ENCODE measurements around the gene OR10K2. TPM values are rescaled to one million over a fixed set of nuclear protein-coding genes. Genes with fewer than 3 reads are reported as not detected.

Gene OR10K2
- total RNA-seq, 2 donors from 2014 or later = not detected

DNA sequence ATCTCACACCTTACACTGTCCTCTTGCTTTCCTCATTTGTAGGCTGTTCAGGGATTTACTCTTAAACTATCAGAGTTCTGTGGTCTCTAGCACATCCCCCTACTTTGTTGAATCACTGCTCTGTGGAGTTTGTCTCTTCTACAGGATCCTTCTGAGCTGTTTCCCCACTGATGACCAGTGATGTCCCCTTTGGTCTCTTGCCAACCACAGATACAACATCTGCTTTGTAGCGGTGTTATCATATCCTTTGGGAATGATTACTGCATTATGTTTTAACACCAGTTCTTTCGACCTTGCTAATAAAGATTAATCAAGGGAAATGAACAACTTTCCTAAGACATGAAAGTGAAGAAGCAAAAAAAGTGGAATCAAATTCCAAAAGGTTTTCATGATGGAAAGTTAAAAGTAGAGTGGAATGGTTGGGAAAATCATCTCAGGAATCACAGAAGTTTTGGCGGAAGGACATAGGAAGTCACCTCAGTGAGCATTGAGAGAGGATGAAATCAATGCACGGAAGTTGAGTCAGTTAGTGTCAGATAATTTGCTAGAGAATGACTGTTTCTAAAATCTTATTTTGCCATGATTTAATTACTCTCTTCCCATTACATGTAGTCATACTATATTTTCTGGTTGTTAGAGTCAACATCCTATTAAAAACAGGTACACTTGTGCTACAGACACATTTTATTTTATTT, 11.2 kb downstream of the OR10K2 start:
- H3K9me3 ChIP-seq = no peaks in the 10 kb centered on the region
- DNase-seq (ENCODE audit: low spot score) = no peak
- H3K27me3 ChIP-seq = no peaks in the 10 kb centered on the region
- H3K27ac ChIP-seq = no peak overlapping the region
- H3K4me1 ChIP-seq = no peaks in the 10 kb centered on the region
- no peaks in the 10 kb centered on the region for H3K36me3 ChIP-seq
- TF ChIP-seq, protein P1, sequence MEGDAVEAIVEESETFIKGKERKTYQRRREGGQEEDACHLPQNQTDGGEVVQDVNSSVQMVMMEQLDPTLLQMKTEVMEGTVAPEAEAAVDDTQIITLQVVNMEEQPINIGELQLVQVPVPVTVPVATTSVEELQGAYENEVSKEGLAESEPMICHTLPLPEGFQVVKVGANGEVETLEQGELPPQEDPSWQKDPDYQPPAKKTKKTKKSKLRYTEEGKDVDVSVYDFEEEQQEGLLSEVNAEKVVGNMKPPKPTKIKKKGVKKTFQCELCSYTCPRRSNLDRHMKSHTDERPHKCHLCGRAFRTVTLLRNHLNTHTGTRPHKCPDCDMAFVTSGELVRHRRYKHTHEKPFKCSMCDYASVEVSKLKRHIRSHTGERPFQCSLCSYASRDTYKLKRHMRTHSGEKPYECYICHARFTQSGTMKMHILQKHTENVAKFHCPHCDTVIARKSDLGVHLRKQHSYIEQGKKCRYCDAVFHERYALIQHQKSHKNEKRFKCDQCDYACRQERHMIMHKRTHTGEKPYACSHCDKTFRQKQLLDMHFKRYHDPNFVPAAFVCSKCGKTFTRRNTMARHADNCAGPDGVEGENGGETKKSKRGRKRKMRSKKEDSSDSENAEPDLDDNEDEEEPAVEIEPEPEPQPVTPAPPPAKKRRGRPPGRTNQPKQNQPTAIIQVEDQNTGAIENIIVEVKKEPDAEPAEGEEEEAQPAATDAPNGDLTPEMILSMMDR (IDR thresholded peaks at IDR 0.05) = no peak
- no peak overlapping the region for H3K4me3 ChIP-seq

DNA sequence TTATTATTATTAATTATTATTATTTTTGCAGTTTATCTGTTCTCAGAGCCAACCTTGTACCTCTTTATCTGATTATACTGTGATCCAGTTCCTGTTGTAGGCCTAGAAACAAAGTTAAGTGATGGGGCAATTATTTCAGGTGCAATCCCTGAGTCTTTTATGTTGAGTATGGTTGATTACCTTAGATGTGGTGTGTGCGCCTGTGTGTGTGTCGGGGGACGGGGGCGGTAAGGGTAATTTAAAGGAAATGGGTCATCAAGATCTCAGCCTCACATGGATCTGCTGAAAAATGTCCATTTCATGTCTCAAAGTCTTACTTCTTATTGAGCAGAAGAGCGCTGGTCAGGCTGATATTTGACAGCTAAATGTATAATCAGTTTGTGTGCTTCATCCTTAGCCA, 18.9 kb downstream of the OR10K2 start:
- no peak for DNase-seq (ENCODE audit: low spot score)
- H3K4me1 ChIP-seq = no peaks in the 10 kb centered on the region
- H3K27me3 ChIP-seq = no peaks in the 10 kb centered on the region
- H3K27ac ChIP-seq = no peak overlapping the region
- TF ChIP-seq, protein P1 (IDR thresholded peaks at IDR 0.05) = no peak
- no peaks in the 10 kb centered on the region for H3K9me3 ChIP-seq
- H3K4me3 ChIP-seq = no peak overlapping the region
- H3K36me3 ChIP-seq = no peaks in the 10 kb centered on the region

GRCh38 chr1:158400871-158401270, 25.2 kb downstream of the OR10K2 start:
- DNase-seq (ENCODE audit: low spot score) = no peak
- Histone ChIP-seq H3K4me1 (no peaks in the 10 kb centered on the region), H3K27ac (no peak overlapping the region), H3K4me3 (no peak overlapping the region), H3K36me3 (no peaks in the 10 kb centered on the region), H3K9me3 (no peaks in the 10 kb centered on the region), H3K27me3 (no peaks in the 10 kb centered on the region)
- TF ChIP-seq, protein P1 (IDR thresholded peaks at IDR 0.05) = no peak

DNA sequence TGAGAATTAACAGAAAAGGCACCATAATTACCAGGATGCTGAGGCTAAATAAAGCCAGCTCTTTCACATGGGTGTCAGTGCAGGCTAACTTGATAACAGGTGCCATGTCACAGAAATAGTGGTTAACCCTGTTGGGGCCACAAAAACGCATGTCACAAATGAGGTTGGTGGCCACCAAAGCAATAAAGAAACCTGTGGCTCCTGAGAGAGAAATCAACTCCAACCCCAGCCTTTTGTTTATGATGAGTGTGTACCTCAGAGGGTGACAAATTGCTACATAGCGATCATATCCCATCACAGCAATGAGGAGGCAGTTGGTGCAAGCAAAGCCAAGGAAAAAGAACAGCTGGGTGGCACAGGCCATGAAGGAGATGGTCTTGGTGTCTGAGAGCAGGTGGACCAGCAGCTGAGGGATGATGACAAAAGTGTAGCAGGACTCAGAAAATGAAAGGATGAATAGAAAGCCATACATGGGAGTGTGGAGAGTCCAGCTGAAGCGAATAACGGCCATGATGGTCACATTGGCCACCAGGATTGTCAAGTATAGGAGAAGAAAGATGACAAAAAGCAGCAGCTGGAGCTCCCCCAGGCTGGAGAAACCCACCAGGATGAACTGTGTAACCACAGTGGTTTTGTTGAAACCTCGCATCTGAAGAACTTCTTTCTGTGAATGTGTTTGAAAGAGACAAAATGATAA, 27.1 kb downstream of the OR10K2 start, which contains the start of gene OR10T2:
TSS of gene OR10T2 (minus strand) at position 649 of the 697 bp plus-strand sequence. CDS start at position 649, 0 bp downstream.
- DNase-seq (ENCODE audit: low spot score) = no peak

DNA sequence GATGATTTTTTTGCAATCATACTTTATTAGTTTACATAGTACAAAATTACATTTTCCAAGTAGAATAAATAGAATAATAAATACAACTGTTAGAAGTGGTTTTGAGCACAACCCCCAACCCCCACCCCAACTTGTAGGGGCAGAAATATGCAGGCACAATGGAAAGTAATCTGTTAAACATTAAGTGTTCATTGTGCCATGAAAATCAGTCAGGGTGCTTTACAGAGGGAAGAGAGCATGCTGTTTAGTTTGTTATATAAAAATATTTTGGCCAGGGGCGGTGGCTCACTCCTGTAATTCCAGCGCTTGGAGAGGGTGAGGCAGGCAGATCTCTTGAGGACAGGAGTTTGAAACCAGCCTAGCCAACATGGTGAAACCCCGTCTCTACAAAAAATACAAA, 29.4 kb downstream of the OR10K2 start:
- no peaks in the 10 kb centered on the region for H3K9me3 ChIP-seq
- no peaks in the 10 kb centered on the region for H3K27me3 ChIP-seq
- no peak for DNase-seq (ENCODE audit: low spot score)
- no peaks in the 10 kb centered on the region for H3K4me1 ChIP-seq
- H3K36me3 ChIP-seq = no peaks in the 10 kb centered on the region
- TF ChIP-seq, protein P1 (IDR thresholded peaks at IDR 0.05) = no peak
- no peak overlapping the region for H3K4me3 ChIP-seq
- no peak overlapping the region for H3K27ac ChIP-seq

More for the DNA sequence above, 27.1 kb downstream of the OR10K2 start, which contains the start of gene OR10T2:
- Histone ChIP-seq H3K4me3 (no peak within 1 kb of the TSS), H3K36me3 (no peaks in the 10 kb centered on the region), H3K9me3 (no peaks in the 10 kb centered on the region), H3K27me3 (no peaks in the 10 kb centered on the region), H3K27ac (no peak within 1 kb of the TSS), H3K4me1 (no peaks in the 10 kb centered on the region)
- TF ChIP-seq, protein P1 (IDR thresholded peaks at IDR 0.05) = no peak

All from right atrium auricular region (tissue), 2 donors.